Muscle layer of duodenum (tissue), 2 donors: Measurements from ENCODE around the gene APOE.
A peak's percentile ranks its signal among the peaks of the same experiment; 100 is the strongest.
"Not testable (repeated sequence)": the region's sequence is repeated elsewhere in the genome, so short reads cannot be mapped to it uniquely, and the experiment has no call there.

Experiments used
- H3K27ac ChIP-seq: one replicate; pipeline ENCODE4 v1.7.0; 2013; ENCODE audit warnings: mild to moderate bottlenecking, low read length
- H3K27me3 ChIP-seq: one replicate; pipeline ENCODE4 v1.7.0; 2013; ENCODE audit warnings: low read depth, mild to moderate bottlenecking, control low read depth, low read length
- H3K36me3 ChIP-seq, 2 donors: one replicate each; pipeline ENCODE4 v1.7.0; 2013; ENCODE audit warnings: low read length in 2 of 2, control low read depth in 1 of 2, mild to moderate bottlenecking in 1 of 2; ENCODE audit not compliant: insufficient read depth in 2 of 2, control insufficient read depth in 1 of 2
- H3K4me1 ChIP-seq, 2 donors: one replicate each; pipeline ENCODE4 v1.7.0; 2013; ENCODE audit warnings: low read length in 2 of 2, mild to moderate bottlenecking in 2 of 2, control low read depth in 1 of 2, moderate library complexity in 1 of 2; ENCODE audit not compliant: insufficient read depth in 2 of 2, control insufficient read depth in 1 of 2
- H3K4me3 ChIP-seq, 2 donors: one replicate each; pipeline ENCODE4 v1.7.0; 2013; ENCODE audit warnings: low read length in 2 of 2, low read depth in 1 of 2, mild to moderate bottlenecking in 1 of 2
- H3K9me3 ChIP-seq, 2 donors: one replicate each; pipeline ENCODE4 v1.7.0; 2013; ENCODE audit warnings: low read length in 2 of 2, control low read depth in 1 of 2, mild to moderate bottlenecking in 1 of 2; ENCODE audit not compliant: control insufficient read depth in 1 of 2
- donor health status: healthy.

APOE gene

DNA sequence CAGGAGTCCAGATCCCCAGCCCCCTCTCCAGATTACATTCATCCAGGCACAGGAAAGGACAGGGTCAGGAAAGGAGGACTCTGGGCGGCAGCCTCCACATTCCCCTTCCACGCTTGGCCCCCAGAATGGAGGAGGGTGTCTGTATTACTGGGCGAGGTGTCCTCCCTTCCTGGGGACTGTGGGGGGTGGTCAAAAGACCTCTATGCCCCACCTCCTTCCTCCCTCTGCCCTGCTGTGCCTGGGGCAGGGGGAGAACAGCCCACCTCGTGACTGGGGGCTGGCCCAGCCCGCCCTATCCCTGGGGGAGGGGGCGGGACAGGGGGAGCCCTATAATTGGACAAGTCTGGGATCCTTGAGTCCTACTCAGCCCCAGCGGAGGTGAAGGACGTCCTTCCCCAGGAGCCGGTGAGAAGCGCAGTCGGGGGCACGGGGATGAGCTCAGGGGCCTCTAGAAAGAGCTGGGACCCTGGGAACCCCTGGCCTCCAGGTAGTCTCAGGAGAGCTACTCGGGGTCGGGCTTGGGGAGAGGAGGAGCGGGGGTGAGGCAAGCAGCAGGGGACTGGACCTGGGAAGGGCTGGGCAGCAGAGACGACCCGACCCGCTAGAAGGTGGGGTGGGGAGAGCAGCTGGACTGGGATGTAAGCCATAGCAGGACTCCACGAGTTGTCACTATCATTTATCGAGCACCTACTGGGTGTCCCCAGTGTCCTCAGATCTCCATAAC is at the start of gene APOE:
APOE (plus strand) TSS at position 360 of the 724 bp plus-strand sequence. CDS start 829 bp downstream, outside the sequence.
- no peaks in the 10 kb centered on the region for H3K9me3 ChIP-seq
- peaks cover 0 to 17% of the 10 kb centered on the region in 2 donors for H3K4me1 ChIP-seq
- H3K36me3 ChIP-seq: peaks cover 5 to 25% of the 10 kb centered on the region in 2 donors
- peak within 1 kb of the TSS in 1 of 2 donors; percentile 26 for H3K4me3 ChIP-seq
- H3K27me3 ChIP-seq: peaks cover 20% of the 10 kb centered on the region
- no peak within 1 kb of the TSS for H3K27ac ChIP-seq

DNA sequence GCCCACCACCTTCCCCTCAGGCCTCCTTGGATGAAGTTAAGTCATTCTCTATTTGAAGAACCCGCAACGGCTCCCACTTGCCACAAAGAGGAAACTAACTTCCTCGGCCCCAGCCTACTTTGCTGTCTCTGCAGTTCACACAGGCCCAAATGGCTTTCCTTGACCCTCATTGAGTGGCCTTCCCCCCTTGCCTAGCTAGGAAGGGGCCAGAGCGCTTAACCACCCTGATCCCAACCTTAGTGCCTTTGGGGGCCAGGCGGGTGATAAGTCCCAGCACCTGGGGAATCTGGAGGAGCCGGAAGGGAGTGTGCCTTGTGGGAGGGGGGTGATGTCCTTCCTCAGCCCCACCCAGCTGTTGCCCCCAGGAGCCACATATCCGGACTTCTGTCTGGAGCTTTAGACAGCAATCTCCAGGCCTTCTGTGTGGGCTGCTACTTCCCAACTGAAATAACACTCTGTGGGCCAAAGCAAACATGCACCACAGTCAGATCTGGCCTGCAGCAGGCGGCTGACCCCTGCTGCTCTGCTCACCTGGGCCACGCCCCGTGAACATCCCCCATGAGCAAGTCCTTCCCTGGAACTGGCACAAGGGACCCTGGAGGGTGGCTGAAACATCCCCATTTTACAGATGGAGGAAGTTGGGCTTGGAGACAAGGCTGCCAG is 49.0 kb upstream of the APOE start:
- no peaks in the 10 kb centered on the region for H3K9me3 ChIP-seq
- H3K4me1 ChIP-seq: no peaks in the 10 kb centered on the region

DNA sequence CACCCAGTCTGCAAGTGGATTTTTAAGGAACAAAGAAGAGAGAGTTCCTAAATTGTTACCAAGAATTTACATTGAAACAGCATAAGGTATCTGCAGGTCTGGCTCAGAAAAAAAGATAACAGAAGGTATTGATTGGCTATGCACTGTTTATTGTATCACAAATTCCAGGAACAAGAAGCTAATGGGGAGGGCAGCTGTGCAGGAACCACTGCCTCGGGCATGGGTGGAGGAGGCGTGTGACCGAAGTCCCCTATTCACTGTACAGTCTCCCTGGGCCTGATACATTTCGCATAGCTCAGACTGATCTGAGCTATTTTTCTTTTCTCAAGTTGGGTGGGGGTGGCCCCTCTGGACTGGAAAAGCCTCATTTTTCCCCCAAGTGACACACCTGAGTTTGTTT is 47.8 kb upstream of the APOE start:
- H3K36me3 ChIP-seq: peaks cover 0 to 10% of the 10 kb centered on the region in 2 donors
- no peak overlapping the region for H3K4me3 ChIP-seq
- no peak overlapping the region for H3K27ac ChIP-seq
- H3K9me3 ChIP-seq: no peaks in the 10 kb centered on the region
- no peaks in the 10 kb centered on the region for H3K4me1 ChIP-seq
- H3K27me3 ChIP-seq: no peaks in the 10 kb centered on the region

More for the DNA sequence above, 49.0 kb upstream of the APOE start:
- H3K27me3 ChIP-seq: no peaks in the 10 kb centered on the region
- H3K36me3 ChIP-seq: peaks cover 0 to 10% of the 10 kb centered on the region in 2 donors
- H3K4me3 ChIP-seq: no peak overlapping the region
- no peak overlapping the region for H3K27ac ChIP-seq

DNA sequence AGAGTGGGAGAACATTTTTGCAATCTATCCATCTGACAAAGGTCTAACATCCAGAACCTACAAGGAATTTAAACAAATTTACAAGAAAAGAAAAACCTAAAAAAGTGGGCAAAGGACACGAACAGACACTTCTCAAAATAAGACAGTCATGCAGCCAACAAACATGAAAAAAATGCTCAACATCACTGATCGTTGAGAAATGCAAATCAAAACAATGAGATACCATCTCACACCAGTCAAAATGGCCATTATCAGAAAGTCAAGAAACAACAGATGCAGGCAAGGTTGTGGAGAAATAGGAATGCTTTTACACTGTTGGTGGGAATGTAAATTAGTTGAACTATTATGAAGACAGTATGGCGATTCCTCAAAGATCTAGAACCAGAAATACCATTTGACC is 44.0 kb upstream of the APOE start:
- not testable (repeated sequence) for H3K4me3 ChIP-seq, H3K9me3 ChIP-seq, H3K27ac ChIP-seq, H3K27me3 ChIP-seq, H3K4me1 ChIP-seq
- peaks cover 10 to 18% of the 10 kb centered on the region in 2 donors for H3K36me3 ChIP-seq

DNA sequence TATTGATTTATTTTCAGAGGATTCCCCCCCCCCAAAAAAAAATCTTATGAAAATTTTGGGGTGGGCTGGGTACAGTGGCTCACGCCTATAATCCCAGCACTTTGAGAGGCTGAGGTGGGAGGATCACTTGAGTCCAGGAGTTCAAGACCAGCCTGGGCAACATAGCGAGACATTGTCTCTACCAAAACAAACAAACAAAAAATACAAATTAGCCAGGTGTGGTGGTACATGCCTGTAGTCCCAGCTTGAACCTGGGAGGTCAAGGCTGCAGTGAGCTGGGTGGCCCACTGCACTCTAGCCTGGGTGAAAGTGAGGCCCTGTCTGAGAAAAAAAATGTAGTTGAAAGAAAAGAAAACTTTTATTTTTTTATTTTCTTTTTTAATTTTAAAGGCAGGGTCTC is 41.6 kb upstream of the APOE start:
- Histone ChIP-seq H3K4me3 (no peak overlapping the region), H3K36me3 (peaks cover 10 to 20% of the 10 kb centered on the region in 2 donors), H3K27me3 (no peaks in the 10 kb centered on the region), H3K9me3 (no peaks in the 10 kb centered on the region), H3K27ac (no peak overlapping the region), H3K4me1 (no peaks in the 10 kb centered on the region)

DNA sequence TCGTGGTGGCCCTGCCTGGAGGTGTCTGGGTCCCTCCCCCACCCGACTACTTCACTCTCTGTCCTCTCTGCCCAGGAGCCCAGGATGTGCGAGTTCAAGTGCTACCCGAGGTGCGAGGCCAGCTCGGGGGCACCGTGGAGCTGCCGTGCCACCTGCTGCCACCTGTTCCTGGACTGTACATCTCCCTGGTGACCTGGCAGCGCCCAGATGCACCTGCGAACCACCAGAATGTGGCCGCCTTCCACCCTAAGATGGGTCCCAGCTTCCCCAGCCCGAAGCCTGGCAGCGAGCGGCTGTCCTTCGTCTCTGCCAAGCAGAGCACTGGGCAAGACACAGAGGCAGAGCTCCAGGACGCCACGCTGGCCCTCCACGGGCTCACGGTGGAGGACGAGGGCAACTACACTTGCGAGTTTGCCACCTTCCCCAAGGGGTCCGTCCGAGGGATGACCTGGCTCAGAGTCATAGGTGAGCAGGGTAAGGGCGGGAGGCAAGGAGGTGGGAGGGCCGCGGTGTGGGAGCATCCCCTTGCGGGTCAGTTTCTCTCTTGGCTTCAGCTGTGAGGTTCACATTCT is 40.3 kb upstream of the APOE start:
- H3K27me3 ChIP-seq: no peaks in the 10 kb centered on the region
- H3K36me3 ChIP-seq: peaks cover 10 to 21% of the 10 kb centered on the region in 2 donors
- no peak overlapping the region for H3K27ac ChIP-seq

DNA sequence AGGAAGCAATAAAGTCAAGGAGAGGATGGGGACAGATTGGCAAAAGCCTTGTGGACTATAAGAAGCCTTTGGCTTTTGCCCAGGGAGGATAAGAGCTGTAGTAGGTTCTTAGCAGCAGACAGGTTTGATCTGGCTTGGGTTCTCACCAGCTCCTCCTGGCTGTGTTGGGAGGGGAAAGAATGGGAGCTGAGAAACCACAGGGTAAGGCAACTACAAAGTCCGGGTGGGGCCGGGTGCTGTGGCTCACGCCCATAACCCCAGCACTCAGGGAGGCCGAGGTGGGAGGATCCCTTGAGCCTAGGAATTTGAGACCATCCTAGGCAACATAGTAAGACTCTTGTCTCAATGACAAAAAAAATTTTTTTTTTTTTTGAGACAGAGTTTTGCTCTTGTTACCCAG is 38.9 kb upstream of the APOE start:
- Histone ChIP-seq H3K27ac (no peak overlapping the region), H3K4me1 (peaks cover 0 to 6% of the 10 kb centered on the region in 2 donors), H3K27me3 (no peaks in the 10 kb centered on the region), H3K4me3 (no peak overlapping the region), H3K36me3 (peaks cover 10 to 21% of the 10 kb centered on the region in 2 donors), H3K9me3 (no peaks in the 10 kb centered on the region)

More for the DNA sequence above, 40.3 kb upstream of the APOE start:
- peaks cover 0 to 6% of the 10 kb centered on the region in 2 donors for H3K4me1 ChIP-seq
- no peak overlapping the region for H3K4me3 ChIP-seq
- no peaks in the 10 kb centered on the region for H3K9me3 ChIP-seq

DNA sequence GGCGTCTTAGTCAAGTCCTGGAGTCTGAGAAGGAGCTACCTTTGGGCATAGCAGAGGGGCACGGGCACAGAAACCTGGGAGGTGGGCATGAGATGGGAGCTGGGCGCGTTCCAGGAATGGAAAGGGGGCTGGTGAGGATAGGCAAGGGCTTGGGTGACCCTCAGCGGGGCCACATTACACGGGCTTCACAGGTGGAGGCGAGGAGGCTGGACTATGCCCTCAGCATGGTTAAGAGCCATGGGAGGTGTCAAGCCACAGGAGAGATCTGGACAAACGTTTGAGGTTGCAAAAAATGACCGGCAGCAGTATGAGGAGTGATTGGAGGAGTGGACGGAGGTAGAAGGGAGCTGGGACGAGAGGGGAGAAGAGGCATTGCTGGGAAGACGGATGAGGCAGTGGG is 38.0 kb upstream of the APOE start:
- Histone ChIP-seq H3K27me3 (no peaks in the 10 kb centered on the region), H3K27ac (no peak overlapping the region), H3K36me3 (peaks cover 17 to 28% of the 10 kb centered on the region in 2 donors), H3K4me3 (no peak overlapping the region), H3K9me3 (no peaks in the 10 kb centered on the region), H3K4me1 (peaks cover 0 to 6% of the 10 kb centered on the region in 2 donors)

DNA sequence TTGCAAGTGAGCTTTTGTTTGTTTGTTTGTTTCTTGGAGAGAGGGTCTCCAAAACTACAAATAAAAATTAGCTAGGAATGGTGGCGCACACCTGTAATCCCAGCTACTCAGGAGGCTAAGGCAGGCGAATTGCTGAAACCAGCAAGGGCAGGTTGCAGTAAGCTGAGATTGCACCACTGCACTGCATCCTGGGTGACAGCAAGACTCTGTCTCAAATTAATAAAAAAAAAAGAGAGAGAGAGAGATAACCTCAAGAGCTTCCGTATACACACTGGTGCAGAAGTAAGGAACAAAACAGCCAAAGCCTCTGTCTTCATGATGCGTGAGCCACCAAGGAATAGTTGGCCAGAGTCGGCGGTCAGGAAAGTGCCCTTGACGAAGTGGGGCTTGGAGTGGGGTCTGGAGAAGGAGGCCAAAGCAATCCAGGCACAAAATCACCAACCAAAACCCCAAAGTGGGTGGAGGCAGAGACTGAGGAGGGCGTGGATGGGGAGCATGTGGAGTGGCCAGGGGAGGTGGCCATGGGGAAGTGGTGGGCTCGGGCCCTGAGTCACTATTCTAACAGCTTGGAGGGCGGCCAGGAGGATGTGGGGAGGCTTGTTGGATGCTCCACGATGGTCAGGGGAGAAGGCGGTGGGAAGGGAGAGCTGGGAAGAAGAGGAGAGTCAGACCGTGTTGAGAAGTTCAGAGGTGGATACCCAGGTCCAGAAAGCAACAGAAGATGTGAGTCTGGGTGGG is 35.7 kb upstream of the APOE start:
- Histone ChIP-seq H3K27me3 (no peaks in the 10 kb centered on the region), H3K9me3 (no peaks in the 10 kb centered on the region), H3K4me3 (peak overlapping the region in 1 of 2 donors; percentile 7), H3K36me3 (peaks cover 34 to 47% of the 10 kb centered on the region in 2 donors), H3K4me1 (peaks cover 0 to 6% of the 10 kb centered on the region in 2 donors), H3K27ac (no peak overlapping the region)

DNA sequence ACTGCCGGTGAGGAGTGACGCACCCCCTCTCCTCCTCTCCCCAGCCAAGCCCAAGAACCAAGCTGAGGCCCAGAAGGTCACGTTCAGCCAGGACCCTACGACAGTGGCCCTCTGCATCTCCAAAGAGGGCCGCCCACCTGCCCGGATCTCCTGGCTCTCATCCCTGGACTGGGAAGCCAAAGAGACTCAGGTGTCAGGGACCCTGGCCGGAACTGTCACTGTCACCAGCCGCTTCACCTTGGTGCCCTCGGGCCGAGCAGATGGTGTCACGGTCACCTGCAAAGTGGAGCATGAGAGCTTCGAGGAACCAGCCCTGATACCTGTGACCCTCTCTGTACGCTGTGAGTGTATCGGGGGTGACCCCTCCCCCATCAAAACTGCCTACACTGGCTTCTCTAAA is 33.8 kb upstream of the APOE start:
- Histone ChIP-seq H3K4me3 (no peak overlapping the region), H3K9me3 (no peaks in the 10 kb centered on the region), H3K36me3 (peaks cover 40 to 51% of the 10 kb centered on the region in 2 donors), H3K27me3 (no peaks in the 10 kb centered on the region), H3K27ac (no peak overlapping the region), H3K4me1 (peaks cover 0 to 6% of the 10 kb centered on the region in 2 donors)

DNA sequence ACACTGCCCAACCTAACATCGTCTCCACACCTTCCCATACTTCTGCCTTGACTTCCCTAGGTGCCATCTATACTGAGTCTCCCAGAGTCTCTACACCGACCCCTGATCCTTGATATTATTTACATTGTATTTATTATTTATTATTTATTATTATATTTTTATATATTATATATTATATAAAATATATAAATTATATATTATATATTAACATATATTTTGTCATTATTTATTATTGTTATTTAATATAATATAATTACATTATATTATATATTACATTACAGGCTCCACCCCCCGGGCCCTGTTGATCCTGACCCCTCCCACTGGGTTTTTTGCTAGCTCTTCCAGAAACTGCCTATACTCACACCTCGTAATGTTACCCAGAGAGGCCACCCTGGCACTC is 32.9 kb upstream of the APOE start:
- Histone ChIP-seq H3K4me1 (peaks cover 0 to 6% of the 10 kb centered on the region in 2 donors), H3K36me3 (peaks cover 47 to 60% of the 10 kb centered on the region in 2 donors), H3K27me3 (no peaks in the 10 kb centered on the region), H3K27ac (no peak overlapping the region), H3K4me3 (no peak overlapping the region), H3K9me3 (no peaks in the 10 kb centered on the region)
